GM18519 (cell line): ENCODE data around the gene SDHAF4.
"Not testable (repeated sequence)": the region's sequence is repeated elsewhere in the genome, so short reads cannot be mapped to it uniquely, and the experiment has no call there.

ENCODE experiments used
- ATAC-seq: cut with Tn5 transposase; IDR thresholded peaks from one replicate; pipeline ENCODE4 v1.9.1; 2021; ENCODE audit warnings: mild to moderate bottlenecking, moderate library complexity; ENCODE audit not compliant: unreplicated experiment, low FRiP score

SDHAF4 gene

GRCh38 chr6:70590400-70590799 lies 23.7 kb downstream of the SDHAF4 start:
- ATAC-seq, result no peak

GRCh38 chr6:70592391-70593117 lies 25.8 kb downstream of the SDHAF4 start:
- ATAC-seq, result no peak

GRCh38 chr6:70593118-70593486 lies 26.4 kb downstream of the SDHAF4 start:
- no peak for ATAC-seq

GRCh38 chr6:70599187-70599586 lies 32.5 kb downstream of the SDHAF4 start:
- no peak for ATAC-seq

GRCh38 chr6:70601014-70601413 lies 34.3 kb downstream of the SDHAF4 start:
- no peak for ATAC-seq

GRCh38 chr6:70604254-70604653 lies 37.5 kb downstream of the SDHAF4 start:
- no peak for ATAC-seq

GRCh38 chr6:70607371-70607770 lies 40.6 kb downstream of the SDHAF4 start:
- not testable (repeated sequence) for ATAC-seq

GRCh38 chr6:70609181-70609580 lies 42.5 kb downstream of the SDHAF4 start:
- ATAC-seq, result not testable (repeated sequence)

GRCh38 chr6:70616728-70617260 lies 50.1 kb downstream of the SDHAF4 start:
- no peak for ATAC-seq

GRCh38 chr6:70620746-70621145 lies 54.0 kb downstream of the SDHAF4 start:
- no peak for ATAC-seq

- no peak for ATAC-seq
These were observed 55.7 kb downstream of the SDHAF4 start for GRCh38 chr6:70622461-70622860.

GRCh38 chr6:70625436-70625835 lies 58.7 kb downstream of the SDHAF4 start:
- no peak for ATAC-seq

- no peak for ATAC-seq
These were observed 60.9 kb downstream of the SDHAF4 start for GRCh38 chr6:70627500-70628254.

- ATAC-seq, result no peak
These were observed 63.2 kb downstream of the SDHAF4 start for GRCh38 chr6:70629929-70630328.

GRCh38 chr6:70633870-70634269 lies 67.1 kb downstream of the SDHAF4 start:
- no peak for ATAC-seq

GRCh38 chr6:70636596-70636995 lies 69.9 kb downstream of the SDHAF4 start:
- ATAC-seq, result no peak

- no peak for ATAC-seq
These were observed 71.7 kb downstream of the SDHAF4 start for GRCh38 chr6:70638468-70638867.
